GM12872 (cell line): ENCODE results near the gene ARID5B.

Experiments used
- TF ChIP-seq, protein P1 (sequence below): IDR thresholded peaks from 3 replicates; pipeline ENCODE4 v1.5.1; 2011; ENCODE audit warnings: low read depth, mild to moderate bottlenecking, low read length, moderate library complexity; ENCODE audit not compliant: insufficient read depth

Gene ARID5B

DNA sequence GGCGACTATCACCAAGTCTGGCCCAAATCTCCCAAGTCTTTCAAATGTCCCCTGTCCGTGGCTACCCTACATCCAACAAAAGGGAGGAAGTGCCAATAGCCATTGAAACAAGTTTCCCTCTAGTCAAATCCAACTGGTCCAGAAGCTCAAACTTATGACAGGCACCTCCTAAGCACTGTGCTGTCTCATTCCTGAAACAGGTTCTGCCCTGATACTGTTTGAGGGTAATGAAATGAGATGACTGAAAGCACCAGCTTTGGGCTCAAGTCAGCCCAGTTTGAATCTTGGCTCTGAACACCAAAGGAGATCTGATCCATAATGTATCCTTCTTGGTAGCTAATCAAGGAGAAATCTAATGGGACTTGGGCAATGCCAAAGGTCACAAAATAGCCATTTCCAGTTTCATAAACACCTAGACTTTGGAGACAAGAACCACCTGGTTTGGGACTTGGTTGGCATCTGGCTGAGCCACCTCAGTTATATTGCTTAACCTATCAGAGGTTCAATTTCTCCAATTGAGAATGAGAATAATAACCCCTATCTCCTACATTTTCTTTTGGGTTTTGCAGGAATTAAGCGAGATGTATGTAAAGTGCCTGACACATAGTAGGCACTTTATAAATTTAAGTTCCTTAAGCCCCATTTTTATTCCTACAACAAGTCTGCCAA is 34.7 kb upstream of the ARID5B start:
- TF ChIP-seq, protein P1, sequence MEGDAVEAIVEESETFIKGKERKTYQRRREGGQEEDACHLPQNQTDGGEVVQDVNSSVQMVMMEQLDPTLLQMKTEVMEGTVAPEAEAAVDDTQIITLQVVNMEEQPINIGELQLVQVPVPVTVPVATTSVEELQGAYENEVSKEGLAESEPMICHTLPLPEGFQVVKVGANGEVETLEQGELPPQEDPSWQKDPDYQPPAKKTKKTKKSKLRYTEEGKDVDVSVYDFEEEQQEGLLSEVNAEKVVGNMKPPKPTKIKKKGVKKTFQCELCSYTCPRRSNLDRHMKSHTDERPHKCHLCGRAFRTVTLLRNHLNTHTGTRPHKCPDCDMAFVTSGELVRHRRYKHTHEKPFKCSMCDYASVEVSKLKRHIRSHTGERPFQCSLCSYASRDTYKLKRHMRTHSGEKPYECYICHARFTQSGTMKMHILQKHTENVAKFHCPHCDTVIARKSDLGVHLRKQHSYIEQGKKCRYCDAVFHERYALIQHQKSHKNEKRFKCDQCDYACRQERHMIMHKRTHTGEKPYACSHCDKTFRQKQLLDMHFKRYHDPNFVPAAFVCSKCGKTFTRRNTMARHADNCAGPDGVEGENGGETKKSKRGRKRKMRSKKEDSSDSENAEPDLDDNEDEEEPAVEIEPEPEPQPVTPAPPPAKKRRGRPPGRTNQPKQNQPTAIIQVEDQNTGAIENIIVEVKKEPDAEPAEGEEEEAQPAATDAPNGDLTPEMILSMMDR: no peak

DNA sequence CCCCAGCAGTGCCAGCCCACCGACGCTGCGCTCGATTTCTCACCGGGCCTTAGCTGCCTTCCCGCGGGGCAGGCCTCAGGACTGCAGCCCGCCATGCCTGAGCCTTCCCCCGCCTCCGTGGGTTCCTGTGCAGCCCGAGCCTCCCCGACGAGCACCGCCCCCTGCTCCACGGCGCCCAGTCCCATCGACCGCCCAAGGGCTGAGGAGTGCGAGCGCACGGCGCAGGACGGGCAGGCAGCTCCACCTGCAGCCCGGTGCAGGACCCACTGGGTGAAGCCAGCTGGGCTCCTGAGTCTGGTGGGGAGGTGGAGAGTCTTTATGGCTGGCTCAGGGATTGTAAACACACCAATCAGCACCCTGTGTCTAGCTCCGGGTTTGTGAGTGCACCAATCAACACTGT is 33.7 kb upstream of the ARID5B start:
- TF ChIP-seq, protein P1: peak; percentile 27; the same call in 1 of the 3 replicates

DNA sequence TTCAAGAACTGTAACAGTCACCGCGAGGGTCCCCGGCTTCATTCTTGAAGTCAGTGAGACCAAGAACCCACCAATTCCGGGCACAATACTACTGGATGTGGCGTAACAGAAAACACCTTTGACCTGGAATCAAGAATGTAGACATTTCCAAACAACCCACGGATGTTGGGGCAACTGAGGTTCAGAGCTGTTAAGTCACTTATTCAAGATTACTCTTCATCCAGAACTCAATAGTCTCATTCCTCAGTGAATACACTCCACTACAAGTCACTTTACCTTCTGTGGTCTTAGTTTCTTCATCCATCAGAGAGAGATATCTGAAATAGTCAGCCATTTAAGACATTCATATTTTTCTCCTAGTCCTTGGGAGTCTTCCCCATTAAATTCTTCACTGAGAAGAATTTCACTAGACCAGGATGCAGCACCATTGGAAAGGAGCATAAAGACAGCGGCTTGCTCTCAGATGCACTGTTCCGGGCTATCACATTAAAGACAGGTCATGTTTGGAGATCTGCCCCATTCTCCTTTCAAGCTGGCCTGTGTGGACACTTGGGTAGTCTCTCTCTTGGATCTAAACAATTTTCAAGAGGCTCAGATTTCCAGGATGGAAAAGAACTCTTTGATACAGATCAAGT is 32.3 kb upstream of the ARID5B start:
- TF ChIP-seq, protein P1: no peak

DNA sequence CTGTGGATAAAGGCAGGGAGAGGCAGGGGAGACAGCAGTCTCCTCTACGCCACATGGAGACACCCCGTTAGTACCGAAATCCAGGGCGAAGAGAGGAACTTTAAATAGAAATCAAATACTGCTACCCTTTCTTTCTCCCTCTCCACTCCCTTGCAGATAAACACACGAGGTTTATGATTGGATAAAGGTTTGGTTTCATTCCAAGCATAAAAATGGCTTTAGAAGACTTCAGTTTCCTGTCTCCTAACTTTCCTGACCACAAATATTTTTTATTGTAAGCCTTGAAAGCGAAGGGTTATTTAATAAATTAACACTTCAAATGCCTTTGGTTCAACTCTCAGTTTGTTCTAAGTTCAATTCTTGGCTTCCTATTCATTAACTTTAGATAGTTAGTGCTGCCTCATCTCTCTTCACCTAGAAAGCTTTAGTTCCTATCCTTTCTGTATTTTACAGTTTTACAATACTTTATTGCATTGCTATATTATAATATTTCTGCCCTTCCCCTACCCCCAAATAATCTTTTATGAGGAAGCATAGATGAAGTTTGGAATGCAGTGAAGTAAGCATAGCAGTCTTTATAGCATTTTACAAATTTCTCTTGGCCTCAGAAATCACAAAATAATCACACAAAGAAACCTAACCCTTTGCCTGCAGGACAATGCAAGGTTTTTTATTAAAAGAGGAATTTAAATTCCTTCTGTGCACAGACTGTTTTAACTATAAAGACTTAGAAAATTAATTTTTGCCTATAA is 31.5 kb upstream of the ARID5B start:
- TF ChIP-seq, protein P1: no peak

DNA sequence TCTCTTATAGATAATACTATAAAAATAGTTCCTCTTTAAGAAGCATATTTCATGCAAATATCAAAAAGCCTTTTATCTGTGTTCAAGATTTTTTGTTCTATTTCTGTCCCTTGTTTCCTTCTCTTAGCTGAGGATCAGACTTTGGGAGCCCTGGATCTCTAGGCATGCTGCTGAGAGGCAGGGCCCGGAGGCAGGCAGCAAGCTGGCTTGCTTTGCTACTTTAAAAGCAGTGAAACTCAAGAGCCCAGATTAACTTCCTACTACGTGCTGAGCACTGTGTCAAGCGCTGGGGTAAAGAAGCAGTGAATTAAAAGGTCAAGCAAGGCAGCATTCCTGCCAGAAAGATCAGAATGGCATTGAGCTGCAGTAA is 31.0 kb upstream of the ARID5B start:
- TF ChIP-seq, protein P1: no peak

DNA sequence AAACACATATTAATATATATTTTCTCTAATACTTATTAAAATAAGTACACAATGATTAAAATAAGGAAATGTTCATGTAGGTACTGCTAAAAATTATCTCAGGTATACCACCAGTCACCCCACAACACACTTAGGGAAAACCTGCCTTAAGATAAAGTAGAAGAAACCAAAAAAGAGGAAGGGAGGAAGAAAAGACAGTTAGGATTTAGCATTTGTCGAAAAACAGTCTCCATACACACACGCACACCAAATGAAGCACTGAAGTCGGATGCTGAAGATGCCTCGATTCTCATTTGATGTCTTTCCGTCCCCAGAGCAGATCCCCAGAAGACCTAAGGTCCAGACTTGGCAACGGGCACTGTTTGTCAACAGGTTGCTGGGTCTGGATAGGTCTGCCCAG is 30.0 kb upstream of the ARID5B start:
- TF ChIP-seq, protein P1: no peak

DNA sequence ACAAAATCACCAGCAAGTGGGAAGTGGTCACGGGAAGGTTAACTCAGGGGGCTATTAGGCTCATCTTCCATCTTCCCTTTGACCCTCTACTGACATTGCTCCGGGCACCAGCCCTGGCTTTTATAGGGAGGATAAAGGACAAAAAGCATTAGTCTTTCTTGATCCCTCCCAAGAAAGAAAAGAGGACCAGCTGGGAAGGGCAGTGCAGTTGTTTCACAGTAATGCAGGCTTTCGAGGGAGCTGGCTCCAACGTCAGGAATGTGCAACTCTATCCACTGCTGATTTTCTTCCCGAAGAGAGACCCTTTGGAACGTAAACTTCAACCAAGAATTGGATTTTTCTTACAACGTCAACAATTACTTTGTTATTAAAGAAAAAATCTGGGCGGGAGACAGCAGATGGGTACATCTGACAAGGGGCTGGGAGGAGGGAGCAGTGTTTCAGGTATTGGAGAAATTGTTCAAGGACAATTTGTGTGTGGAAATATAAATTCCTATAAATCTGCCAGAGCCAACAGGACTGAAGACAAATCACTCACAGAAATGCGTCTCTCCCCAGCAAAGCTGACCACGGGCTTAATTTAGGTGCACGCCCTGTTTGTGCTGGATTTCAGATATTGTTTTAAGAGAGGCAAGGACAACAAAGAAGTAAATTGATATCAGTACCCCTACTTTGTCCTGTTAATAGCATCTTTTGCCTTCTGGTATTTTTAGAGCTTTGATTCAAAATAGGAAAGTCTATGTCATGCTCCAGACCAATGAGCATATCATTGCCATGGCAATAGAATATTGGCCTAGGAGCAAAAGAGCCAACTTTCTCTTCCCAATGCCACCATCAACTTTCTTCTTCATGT is 23.4 kb upstream of the ARID5B start:
- TF ChIP-seq, protein P1: no peak
